Fibroblast of lung (primary cell): ENCODE data around the gene SLC36A3.

ENCODE experiments used
- EZH2 ChIP-seq: IDR thresholded peaks from 2 replicates; pipeline ENCODE4 v1.5.1; 2012; ENCODE audit warnings: low read length, control low read depth, mild to moderate bottlenecking; ENCODE audit errors: missing control alignments
- TF ChIP-seq, protein P1 (sequence below), 2 donors: IDR thresholded peaks in 1 of 2; conservative IDR thresholded peaks in 1 of 2; 1 replicate in 1 of 2; 2 replicates in 1 of 2; pipeline ENCODE4 v1.5.1; 2011 to 2012; ENCODE audit warnings: low read length in 2 of 2, control low read depth in 1 of 2, inconsistent platforms in 1 of 2, low read depth in 1 of 2, mild to moderate bottlenecking in 1 of 2

DNA sequence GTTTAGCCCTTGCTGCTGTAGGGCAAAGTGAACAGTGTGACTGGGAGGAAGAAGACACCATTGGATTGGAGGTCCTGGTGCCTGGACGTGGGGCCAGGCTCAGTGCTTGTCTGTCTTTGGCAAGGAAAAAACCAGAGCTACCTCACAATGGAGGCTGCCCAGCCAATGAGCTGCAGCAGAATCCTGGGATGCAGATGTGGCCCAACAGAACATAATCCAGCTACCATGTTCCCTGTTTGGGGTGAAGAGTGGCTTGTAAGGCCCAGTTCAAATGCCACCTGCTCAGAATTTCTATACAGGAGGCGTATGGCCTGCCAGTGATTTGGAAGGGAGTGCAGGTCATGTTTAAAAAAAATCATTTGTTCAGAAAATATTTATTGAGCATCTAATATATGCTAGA lies at the start of gene SLC36A3:
- TF ChIP-seq, protein P1, sequence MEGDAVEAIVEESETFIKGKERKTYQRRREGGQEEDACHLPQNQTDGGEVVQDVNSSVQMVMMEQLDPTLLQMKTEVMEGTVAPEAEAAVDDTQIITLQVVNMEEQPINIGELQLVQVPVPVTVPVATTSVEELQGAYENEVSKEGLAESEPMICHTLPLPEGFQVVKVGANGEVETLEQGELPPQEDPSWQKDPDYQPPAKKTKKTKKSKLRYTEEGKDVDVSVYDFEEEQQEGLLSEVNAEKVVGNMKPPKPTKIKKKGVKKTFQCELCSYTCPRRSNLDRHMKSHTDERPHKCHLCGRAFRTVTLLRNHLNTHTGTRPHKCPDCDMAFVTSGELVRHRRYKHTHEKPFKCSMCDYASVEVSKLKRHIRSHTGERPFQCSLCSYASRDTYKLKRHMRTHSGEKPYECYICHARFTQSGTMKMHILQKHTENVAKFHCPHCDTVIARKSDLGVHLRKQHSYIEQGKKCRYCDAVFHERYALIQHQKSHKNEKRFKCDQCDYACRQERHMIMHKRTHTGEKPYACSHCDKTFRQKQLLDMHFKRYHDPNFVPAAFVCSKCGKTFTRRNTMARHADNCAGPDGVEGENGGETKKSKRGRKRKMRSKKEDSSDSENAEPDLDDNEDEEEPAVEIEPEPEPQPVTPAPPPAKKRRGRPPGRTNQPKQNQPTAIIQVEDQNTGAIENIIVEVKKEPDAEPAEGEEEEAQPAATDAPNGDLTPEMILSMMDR (conservative IDR thresholded peaks at IDR 0.05 in 1 of 2, IDR thresholded peaks at IDR 0.05 in 1 of 2; ENCODE audit: low read depth in 1 of 2, low read length in 2 of 2), result no peak
- no peak for TF ChIP-seq EZH2
